Thoracic aorta (tissue), 2 donors: Measurements from ENCODE around the gene MYOD1. TPM values are rescaled to one million over a fixed set of nuclear protein-coding genes. Genes with fewer than 3 reads are reported as not detected.

Experiments used
- ATAC-seq: fragments of 150-250 bp; one replicate; pipeline ENCODE4 v1.8.0; 2017; ENCODE audit warnings: low read depth; ENCODE audit not compliant: insufficient number of reproducible peaks, low FRiP score
- DNase-seq: peaks from one replicate; pipeline ENCODE4 v3.0.0-alpha.2; 2020; ENCODE audit warnings: low spot score
- H3K27ac ChIP-seq, 2 donors: fragments of 200-600 bp; sonication (generic); 1 replicate in 1 of 2; 2 replicates in 1 of 2; pipeline ENCODE4 v1.5.1; 2016; ENCODE audit warnings: mild to moderate bottlenecking in 2 of 2, moderate library complexity in 2 of 2
- H3K27me3 ChIP-seq: fragments of 200-600 bp; sonication (generic); replicated peaks from 2 replicates; pipeline ENCODE4 v1.6.0; 2016; ENCODE audit warnings: mild to moderate bottlenecking; ENCODE audit not compliant: insufficient read depth
- H3K36me3 ChIP-seq: fragments of 200-600 bp; sonication (generic); one replicate; pipeline ENCODE4 v1.5.1; 2016
- H3K4me1 ChIP-seq, 2 donors: fragments of 200-600 bp; sonication (generic); 1 replicate in 1 of 2; 2 replicates in 1 of 2; pipeline versions ENCODE4 v1.5.1 to v1.6.0; 2016; ENCODE audit warnings: low read depth in 2 of 2, mild to moderate bottlenecking in 1 of 2; ENCODE audit not compliant: control insufficient read depth in 1 of 2
- H3K4me3 ChIP-seq: fragments of 200-600 bp; sonication (generic); 2 replicates; pipeline ENCODE4 v1.5.1; 2016; ENCODE audit warnings: mild to moderate bottlenecking
- H3K9me3 ChIP-seq: fragments of 200-600 bp; sonication (generic); 2 replicates; pipeline ENCODE4 v1.5.1; 2016
- CTCF ChIP-seq: fragments of 200-600 bp; sonication (generic); IDR thresholded peaks from one replicate; pipeline ENCODE4 v1.5.1; 2019; ENCODE audit warnings: antibody characterized with exemption
- total RNA-seq, 2 donors: library from RNA; depleted of rRNA; stranded (reverse); fragments of >200 nt; gene quantifications; one replicate each; pipeline versions ENCODE4 v1.1.0 to v1.2.3, GENCODE V29; 2016

MYOD1 gene
- total RNA-seq, 2 donors from 2014 or later: not detected

GRCh38 chr11:17764446-17765218 is 45.3 kb downstream of the MYOD1 start:
- no peak overlapping the region for H3K27ac ChIP-seq
- TF ChIP-seq CTCF: no peak
- H3K27me3 ChIP-seq: no peaks in the 10 kb centered on the region
- ATAC-seq: no peak
- H3K4me1 ChIP-seq: no peaks in the 10 kb centered on the region
- H3K36me3 ChIP-seq: no peaks in the 10 kb centered on the region
- DNase-seq: no peak
- no peaks in the 10 kb centered on the region for H3K9me3 ChIP-seq
- no peak overlapping the region for H3K4me3 ChIP-seq

GRCh38 chr11:17765356-17766072 is 46.1 kb downstream of the MYOD1 start:
- Histone ChIP-seq H3K36me3 (no peaks in the 10 kb centered on the region), H3K27me3 (no peaks in the 10 kb centered on the region), H3K4me1 (no peaks in the 10 kb centered on the region), H3K4me3 (no peak overlapping the region), H3K9me3 (no peaks in the 10 kb centered on the region), H3K27ac (no peak overlapping the region)
- no peak for TF ChIP-seq CTCF
- no peak for DNase-seq
- no peak for ATAC-seq

GRCh38 chr11:17766073-17766359 is 46.6 kb downstream of the MYOD1 start:
- Histone ChIP-seq H3K4me1 (no peaks in the 10 kb centered on the region), H3K27me3 (no peaks in the 10 kb centered on the region), H3K27ac (no peak overlapping the region), H3K36me3 (no peaks in the 10 kb centered on the region), H3K4me3 (no peak overlapping the region), H3K9me3 (no peaks in the 10 kb centered on the region)
- ATAC-seq (no peak), DNase-seq (no peak)
- TF ChIP-seq CTCF: no peak

- Histone ChIP-seq H3K27ac (no peak overlapping the region), H3K4me1 (no peaks in the 10 kb centered on the region), H3K4me3 (no peak overlapping the region), H3K27me3 (no peaks in the 10 kb centered on the region), H3K36me3 (no peaks in the 10 kb centered on the region), H3K9me3 (no peaks in the 10 kb centered on the region)
- TF ChIP-seq CTCF: no peak
- DNase-seq (no peak), ATAC-seq (no peak)
These were observed 47.2 kb downstream of the MYOD1 start for GRCh38 chr11:17766590-17766989.

DNA sequence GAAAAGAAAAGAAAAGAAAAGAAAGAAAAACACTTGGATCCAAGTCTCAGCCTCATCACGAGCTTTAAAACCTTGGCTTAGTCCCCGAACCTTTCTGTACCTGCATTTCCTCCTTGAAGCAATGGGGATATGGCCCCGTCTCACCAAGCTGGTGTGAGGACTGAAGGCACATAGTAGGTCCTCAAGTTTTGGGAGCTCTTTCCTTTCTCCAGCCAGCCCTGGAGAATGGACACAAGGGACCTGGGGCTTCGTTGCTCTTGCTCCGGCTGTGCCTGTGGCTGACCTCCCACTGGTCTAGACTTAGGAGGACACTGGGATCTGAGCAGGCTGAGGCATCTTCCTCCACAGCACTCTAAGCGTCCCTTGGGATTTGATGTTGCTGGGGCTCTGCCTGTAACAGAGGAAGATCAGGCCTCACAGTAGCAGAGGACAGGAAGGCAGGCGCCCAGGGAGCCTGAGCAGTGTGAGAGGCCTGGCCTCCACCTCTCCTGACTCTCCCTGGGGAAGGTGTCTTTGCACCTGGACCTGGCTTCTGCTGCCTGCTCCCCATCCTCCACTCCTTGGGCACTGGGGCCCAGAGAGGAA is 48.0 kb downstream of the MYOD1 start:
- Histone ChIP-seq H3K36me3 (no peaks in the 10 kb centered on the region), H3K27ac (no peak overlapping the region), H3K4me3 (no peak overlapping the region), H3K9me3 (no peaks in the 10 kb centered on the region), H3K4me1 (no peaks in the 10 kb centered on the region), H3K27me3 (no peaks in the 10 kb centered on the region)
- TF ChIP-seq CTCF: no peak
- ATAC-seq: no peak
- no peak for DNase-seq
